ENCODE measurements around the gene MB21D2.
"Not testable (repeated sequence)": the region's sequence is repeated elsewhere in the genome, so short reads cannot be mapped to it uniquely, and the experiment has no call there.

The MB21D2 gene

GRCh38 chr3:192917404-192918274 is at the start of gene MB21D2:
Gene MB21D2, minus strand, starts transcription at chr3:192917856. Its CDS starts 16 bp downstream, at chr3:192917840.
- DNase-seq, result peak; percentile 81

- not testable (repeated sequence) for DNase-seq
These were observed 47.5 kb upstream of the MB21D2 start for GRCh38 chr3:192964959-192965719.

GRCh38 chr3:192959773-192960172 is 42.1 kb upstream of the MB21D2 start:
- no peak for DNase-seq

GRCh38 chr3:192958219-192958872 is 40.7 kb upstream of the MB21D2 start:
- DNase-seq, result no peak

- DNase-seq, result no peak
These were observed 39.9 kb upstream of the MB21D2 start for GRCh38 chr3:192957441-192958021.

GRCh38 chr3:192953926-192954325 is 36.3 kb upstream of the MB21D2 start:
- no peak for DNase-seq

- no peak for DNase-seq
These were observed 29.8 kb upstream of the MB21D2 start for GRCh38 chr3:192947421-192947820.

- no peak for DNase-seq
These were observed 25.7 kb upstream of the MB21D2 start for GRCh38 chr3:192943393-192943792.

GRCh38 chr3:192942625-192943024 is 25.0 kb upstream of the MB21D2 start:
- DNase-seq, result no peak

GRCh38 chr3:192940129-192940528 is 22.5 kb upstream of the MB21D2 start:
- no peak for DNase-seq

GRCh38 chr3:192935441-192935840 is 17.8 kb upstream of the MB21D2 start:
- no peak for DNase-seq

GRCh38 chr3:192933779-192934460 is 16.3 kb upstream of the MB21D2 start:
- DNase-seq, result no peak

GRCh38 chr3:192933259-192933658 is 15.6 kb upstream of the MB21D2 start:
- DNase-seq, result no peak

GRCh38 chr3:192931825-192932224 is 14.2 kb upstream of the MB21D2 start:
- no peak for DNase-seq

GRCh38 chr3:192930577-192930976 is 12.9 kb upstream of the MB21D2 start:
- no peak for DNase-seq

- DNase-seq, result no peak
These were observed 12.3 kb upstream of the MB21D2 start for GRCh38 chr3:192929755-192930547.

- no peak for DNase-seq
These were observed 11.5 kb upstream of the MB21D2 start for GRCh38 chr3:192929146-192929545.

GRCh38 chr3:192928720-192929119 is 11.1 kb upstream of the MB21D2 start:
- DNase-seq, result no peak

GRCh38 chr3:192928016-192928415 is 10.4 kb upstream of the MB21D2 start:
- no peak for DNase-seq

GRCh38 chr3:192927016-192927415 is 9.4 kb upstream of the MB21D2 start:
- no peak for DNase-seq

GRCh38 chr3:192923731-192924130 is 6.1 kb upstream of the MB21D2 start:
- no peak for DNase-seq

- no peak for DNase-seq
These were observed 4.1 kb upstream of the MB21D2 start for GRCh38 chr3:192921793-192922192.
